Hepatocyte (in vitro differentiated cells): ENCODE results near the gene STUB1. TPM values are rescaled to one million over a fixed set of nuclear protein-coding genes. Genes with fewer than 3 reads are reported as not detected.

Experiments
- DNase-seq: peaks from one replicate; pipeline ENCODE4 v3.0.0-alpha.2; 2016; ENCODE audit warnings: low spot score
- H2AFZ ChIP-seq: fragments of 200-600 bp; sonication (generic); 2 replicates; pipeline ENCODE4 v1.6.0; 2016; ENCODE audit warnings: antibody characterized with exemption, mild to moderate bottlenecking
- H3K27ac ChIP-seq: fragments of 200-600 bp; sonication (generic); 2 replicates; pipeline ENCODE4 v1.5.1; 2016; ENCODE audit warnings: mild to moderate bottlenecking
- H3K27me3 ChIP-seq: fragments of 200-600 bp; sonication (generic); 2 replicates; pipeline ENCODE4 v1.6.1; 2016
- H3K36me3 ChIP-seq: fragments of 200-600 bp; sonication (generic); replicated peaks from 2 replicates; pipeline ENCODE4 v1.5.1; 2016; ENCODE audit warnings: low read depth; ENCODE audit not compliant: insufficient read depth
- H3K4me1 ChIP-seq: fragments of 200-600 bp; sonication (generic); 2 replicates; pipeline ENCODE4 v1.5.1; 2016; ENCODE audit warnings: mild to moderate bottlenecking, moderate library complexity; ENCODE audit not compliant: insufficient read depth
- H3K4me2 ChIP-seq: fragments of 200-600 bp; sonication (generic); 2 replicates; pipeline ENCODE4 v1.6.0; 2016
- H3K4me3 ChIP-seq: fragments of 200-600 bp; sonication (generic); 2 replicates; pipeline ENCODE4 v1.5.1; 2016; ENCODE audit warnings: mild to moderate bottlenecking
- H3K79me2 ChIP-seq: fragments of 200-600 bp; sonication (generic); 2 replicates; pipeline ENCODE4 v1.6.0; 2017; ENCODE audit warnings: mild to moderate bottlenecking
- H3K9me2 ChIP-seq: fragments of 200-600 bp; sonication (generic); replicated peaks from 2 replicates; pipeline ENCODE4 v1.6.0; 2017; ENCODE audit warnings: mild to moderate bottlenecking; ENCODE audit not compliant: insufficient read depth
- H3K9me3 ChIP-seq: fragments of 200-600 bp; sonication (generic); 2 replicates; pipeline ENCODE4 v1.5.1; 2016; ENCODE audit warnings: low read depth, mild to moderate bottlenecking
- H4K20me1 ChIP-seq: fragments of 200-600 bp; sonication (generic); 2 replicates; pipeline ENCODE4 v1.6.0; 2016; ENCODE audit warnings: mild to moderate bottlenecking; ENCODE audit not compliant: insufficient read depth, poor library complexity, severe bottlenecking
- CTCF ChIP-seq: fragments of 200-600 bp; sonication (generic); IDR thresholded peaks from 2 replicates; pipeline ENCODE4 v1.5.1; 2016; ENCODE audit warnings: antibody characterized with exemption, mild to moderate bottlenecking; ENCODE audit not compliant: poor library complexity
- EZH2 ChIP-seq: fragments of 200-600 bp; sonication (generic); IDR thresholded peaks from 2 replicates; pipeline ENCODE4 v1.6.1; 2016; ENCODE audit warnings: antibody characterized with exemption, mild to moderate bottlenecking, borderline replicate concordance
- EZH2phosphoT487 ChIP-seq: fragments of 200-600 bp; sonication (generic); IDR thresholded peaks from one replicate; pipeline ENCODE4 v1.6.1; 2018; ENCODE audit warnings: antibody characterized with exemption, mild to moderate bottlenecking, low read depth, moderate library complexity; ENCODE audit not compliant: unreplicated experiment, severe bottlenecking
- WGBS: methylation state at CpG from one replicate; pipeline ENCODE4 v1.1.6; 2016; ENCODE audit warnings: low lambda C conversion rate; ENCODE audit errors: missing lambda C conversion rate; 5-methylcytosine and 5-hydroxymethylcytosine counted together
- polyA plus RNA-seq: library from polyadenylated mRNA; unstranded; fragments of >200 nt; fragmentation: Nextera tagmentation; extraction: Ambion mirVana; gene quantifications from 2 replicates; pipeline ENCODE4 v1.2.1, GENCODE V29; 2016
- total RNA-seq: library from RNA; depleted of rRNA; stranded (reverse); fragments of >200 nt; gene quantifications from 2 replicates; pipeline ENCODE4 v1.2.3, GENCODE V29; 2014

Gene STUB1
- total and polyA plus RNA-seq, 2 experiments from 2014 or later = 116 to 249 TPM

GRCh38 chr16:724188-725040 is 44.2 kb downstream of the STUB1 start:
- no peak overlapping the region for H3K27ac ChIP-seq
- H3K4me3 ChIP-seq = no peak overlapping the region
- H4K20me1 ChIP-seq = peaks cover 11% of the 10 kb centered on the region
- no peaks in the 10 kb centered on the region for H3K9me2 ChIP-seq
- DNase-seq = no peak
- peaks cover 7% of the 10 kb centered on the region for H3K27me3 ChIP-seq
- H3K36me3 ChIP-seq = no peaks in the 10 kb centered on the region
- no peak overlapping the region for H2AFZ ChIP-seq
- WGBS = 84% methylated on average over 26 of the region's 29 CpGs
- H3K9me3 ChIP-seq = no peaks in the 10 kb centered on the region
- no peaks in the 10 kb centered on the region for H3K79me2 ChIP-seq
- no peak overlapping the region for H3K4me2 ChIP-seq
- TF ChIP-seq EZH2phosphoT487 (no peak), EZH2 (no peak), CTCF (no peak)
- H3K4me1 ChIP-seq = peaks cover 31% of the 10 kb centered on the region

- Histone ChIP-seq H3K36me3 (no peaks in the 10 kb centered on the region), H3K79me2 (no peaks in the 10 kb centered on the region), H3K4me1 (peaks cover 27% of the 10 kb centered on the region), H2AFZ (no peak overlapping the region), H3K4me3 (no peak overlapping the region), H3K4me2 (no peak overlapping the region), H4K20me1 (peaks cover 8% of the 10 kb centered on the region), H3K27ac (no peak overlapping the region), H3K9me2 (no peaks in the 10 kb centered on the region), H3K9me3 (no peaks in the 10 kb centered on the region), H3K27me3 (peaks cover 7% of the 10 kb centered on the region)
- no peak for DNase-seq
- WGBS = 96% methylated on average over 7 of the region's 7 CpGs
- TF ChIP-seq EZH2phosphoT487 (no peak), CTCF (no peak), EZH2 (no peak)
Observed at GRCh38 chr16:725041-725376, 44.8 kb downstream of the STUB1 start.

GRCh38 chr16:725463-726187 is 45.4 kb downstream of the STUB1 start:
- H3K27ac ChIP-seq = no peak overlapping the region
- peaks cover 7% of the 10 kb centered on the region for H3K27me3 ChIP-seq
- no peak overlapping the region for H3K4me2 ChIP-seq
- H4K20me1 ChIP-seq = peaks cover 6% of the 10 kb centered on the region
- H3K4me3 ChIP-seq = no peak overlapping the region
- no peaks in the 10 kb centered on the region for H3K36me3 ChIP-seq
- H3K4me1 ChIP-seq = peaks cover 23% of the 10 kb centered on the region
- no peaks in the 10 kb centered on the region for H3K9me3 ChIP-seq
- no peak for TF ChIP-seq EZH2phosphoT487
- TF ChIP-seq EZH2 = no peak
- TF ChIP-seq CTCF = no peak
- 92% methylated on average over 23 of the region's 23 CpGs for WGBS
- H3K9me2 ChIP-seq = no peaks in the 10 kb centered on the region
- DNase-seq = no peak
- H3K79me2 ChIP-seq = no peaks in the 10 kb centered on the region
- H2AFZ ChIP-seq = no peak overlapping the region
